ENCODE measurements around the gene DUSP1. TPM values are rescaled to one million over a fixed set of nuclear protein-coding genes. Genes with fewer than 3 reads are reported as not detected.

The DUSP1 gene
- total and polyA plus RNA-seq, 2 of the 13 experiments (the other 11 are each of a cell fraction or from before 2014, with no cell fraction given), result 27.1 to 55.5 TPM

DNA sequence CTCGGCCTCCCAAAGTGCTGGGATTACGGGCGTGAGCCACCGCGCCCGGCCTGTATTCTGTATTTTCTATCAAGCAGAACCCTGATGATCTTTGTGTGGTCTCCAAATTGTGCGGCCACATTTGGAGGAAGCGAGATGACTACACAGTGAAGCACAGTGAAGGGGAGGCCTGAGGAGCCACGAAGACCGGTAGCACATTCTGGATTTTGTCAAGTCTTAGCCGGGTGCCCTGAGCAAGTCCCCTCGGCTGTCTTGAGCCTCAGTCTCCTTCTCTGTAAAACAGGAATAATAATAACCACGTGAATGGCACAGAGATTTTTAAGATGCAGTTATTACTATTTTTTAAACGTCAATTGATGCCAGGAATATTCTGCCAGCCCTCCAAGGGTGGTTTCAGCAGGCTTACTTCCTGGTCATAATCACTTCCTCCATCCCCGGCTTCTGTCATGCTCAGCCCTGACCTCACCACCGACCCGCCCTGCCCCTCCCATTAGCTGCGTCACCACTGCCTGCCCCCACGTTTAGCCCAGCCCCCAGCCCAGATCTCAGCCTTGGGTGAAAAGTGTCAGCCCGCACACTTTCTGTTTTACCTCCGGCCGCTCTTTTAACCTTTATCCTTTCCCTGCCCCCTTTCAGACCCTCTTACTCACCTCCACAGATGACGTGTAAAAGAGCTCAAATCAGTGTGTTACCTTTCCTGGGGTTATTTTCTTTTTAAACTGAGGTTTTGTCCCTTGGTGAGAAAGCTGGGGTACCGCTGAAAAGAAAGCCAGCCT lies 36.1 kb upstream of the DUSP1 start (continued):
- no peak for TF ChIP-seq ZNF564 (CRISPR knock-in tag; IDR thresholded peaks at IDR 0.05)
- TF ChIP-seq ELF1 (CRISPR knock-in tag; IDR thresholded peaks at IDR 0.05), result peak; percentile 85
- peak; percentile 60 for TF ChIP-seq PHF21A (CRISPR knock-in tag; IDR thresholded peaks at IDR 0.05)
- TF ChIP-seq MXD4 (CRISPR knock-in tag; IDR thresholded peaks at IDR 0.05), result no peak
- TF ChIP-seq SOX5 (CRISPR knock-in tag; IDR thresholded peaks at IDR 0.05; ENCODE audit: borderline replicate concordance), result no peak
- no peak; the same call in 1 of the 2 replicates for TF ChIP-seq GABPA (IDR thresholded peaks at IDR 0.05; ENCODE audit: low read depth, low read length)
- TF ChIP-seq GABPA (CRISPR knock-in tag; IDR thresholded peaks at IDR 0.05; ENCODE audit: low read depth), result peak; percentile 68
- TF ChIP-seq, protein P1, sequence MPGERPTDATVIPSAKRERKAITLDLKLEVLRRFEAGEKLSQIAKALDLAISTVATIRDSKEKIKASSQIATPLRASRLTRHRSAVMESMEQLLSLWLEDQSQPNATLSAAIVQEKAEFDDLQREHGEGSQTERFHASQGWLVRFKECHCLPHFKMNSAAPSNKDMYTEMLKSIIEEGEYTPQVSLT (CRISPR knock-in tag; IDR thresholded peaks at IDR 0.05; ENCODE audit: borderline replicate concordance, low read depth), result no peak
- no peak for TF ChIP-seq PHF8 (CRISPR knock-in tag; IDR thresholded peaks at IDR 0.05)
- no peak for TF ChIP-seq RBM22 (optimal IDR thresholded peaks at IDR 0.05; ENCODE audit: low read length)
- no peak for TF ChIP-seq SMYD3 (CRISPR knock-in tag; IDR thresholded peaks at IDR 0.05)
- no peak for TF ChIP-seq ZFP62 (CRISPR knock-in tag; IDR thresholded peaks at IDR 0.05)
- TF ChIP-seq ZNF33B (CRISPR knock-in tag; IDR thresholded peaks at IDR 0.05), result no peak; the same call in 1 of the 2 replicates
- no peak for TF ChIP-seq SRSF4 (IDR thresholded peaks at IDR 0.05; ENCODE audit: low read depth, low read length, poor library complexity, severe bottlenecking)
- TF ChIP-seq, protein P2, sequence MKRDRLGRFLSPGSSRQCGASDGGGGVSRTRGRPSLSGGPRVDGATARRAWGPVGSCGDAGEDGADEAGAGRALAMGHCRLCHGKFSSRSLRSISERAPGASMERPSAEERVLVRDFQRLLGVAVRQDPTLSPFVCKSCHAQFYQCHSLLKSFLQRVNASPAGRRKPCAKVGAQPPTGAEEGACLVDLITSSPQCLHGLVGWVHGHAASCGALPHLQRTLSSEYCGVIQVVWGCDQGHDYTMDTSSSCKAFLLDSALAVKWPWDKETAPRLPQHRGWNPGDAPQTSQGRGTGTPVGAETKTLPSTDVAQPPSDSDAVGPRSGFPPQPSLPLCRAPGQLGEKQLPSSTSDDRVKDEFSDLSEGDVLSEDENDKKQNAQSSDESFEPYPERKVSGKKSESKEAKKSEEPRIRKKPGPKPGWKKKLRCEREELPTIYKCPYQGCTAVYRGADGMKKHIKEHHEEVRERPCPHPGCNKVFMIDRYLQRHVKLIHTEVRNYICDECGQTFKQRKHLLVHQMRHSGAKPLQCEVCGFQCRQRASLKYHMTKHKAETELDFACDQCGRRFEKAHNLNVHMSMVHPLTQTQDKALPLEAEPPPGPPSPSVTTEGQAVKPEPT (CRISPR knock-in tag; IDR thresholded peaks at IDR 0.05; ENCODE audit: low read depth), result no peak
- no peak for TF ChIP-seq ZNF234 (CRISPR knock-in tag; conservative IDR thresholded peaks at IDR 0.05)
- no peak for TF ChIP-seq ZNF143 (CRISPR knock-in tag; IDR thresholded peaks at IDR 0.05)
- TF ChIP-seq SOX6 (IDR thresholded peaks at IDR 0.05), result no peak
- peak; percentile 22; the same call in 1 of the 2 replicates for TF ChIP-seq SOX6 (CRISPR knock-in tag; IDR thresholded peaks at IDR 0.05)
- no peak for TF ChIP-seq ZNF256 (CRISPR knock-in tag; conservative IDR thresholded peaks at IDR 0.05)
- no peak for TF ChIP-seq ZNF205 (CRISPR knock-in tag; IDR thresholded peaks at IDR 0.05)
- no peak for TF ChIP-seq ZBTB10 (CRISPR knock-in tag; IDR thresholded peaks at IDR 0.05; ENCODE audit: borderline replicate concordance)
- TF ChIP-seq, protein P3, sequence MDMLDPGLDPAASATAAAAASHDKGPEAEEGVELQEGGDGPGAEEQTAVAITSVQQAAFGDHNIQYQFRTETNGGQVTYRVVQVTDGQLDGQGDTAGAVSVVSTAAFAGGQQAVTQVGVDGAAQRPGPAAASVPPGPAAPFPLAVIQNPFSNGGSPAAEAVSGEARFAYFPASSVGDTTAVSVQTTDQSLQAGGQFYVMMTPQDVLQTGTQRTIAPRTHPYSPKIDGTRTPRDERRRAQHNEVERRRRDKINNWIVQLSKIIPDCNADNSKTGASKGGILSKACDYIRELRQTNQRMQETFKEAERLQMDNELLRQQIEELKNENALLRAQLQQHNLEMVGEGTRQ (IDR thresholded peaks at IDR 0.05; ENCODE audit: low read depth, low read length), result no peak
- TF ChIP-seq, protein P3 (CRISPR knock-in tag; IDR thresholded peaks at IDR 0.05; ENCODE audit: borderline replicate concordance), result no peak
- TF ChIP-seq KMT2B (CRISPR knock-in tag; IDR thresholded peaks at IDR 0.05), result no peak
- TF ChIP-seq ONECUT2 (CRISPR knock-in tag; IDR thresholded peaks at IDR 0.05), result no peak
